ENCODE data around the gene RELN.

DNA sequence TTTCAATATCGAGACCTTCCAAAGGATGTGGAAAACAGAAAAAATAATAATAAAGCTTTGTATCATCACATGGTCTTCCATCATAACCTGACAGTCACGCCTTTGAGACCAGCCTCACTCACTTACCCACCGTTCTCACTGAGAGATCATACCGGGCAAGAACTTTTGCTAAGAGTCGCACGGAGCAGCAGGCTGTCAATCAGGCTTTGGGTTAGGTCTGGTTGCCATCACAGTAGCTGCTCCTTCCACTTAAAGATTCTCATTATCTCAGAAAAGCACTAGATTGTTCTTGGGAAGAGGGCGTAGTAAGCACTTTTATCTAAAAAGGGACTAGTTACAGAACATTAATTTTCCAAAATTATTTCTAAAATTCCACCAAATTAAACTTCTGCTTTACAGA lies 2.0 kb downstream of the RELN start:
- TF ChIP-seq POLR2A (IDR thresholded peaks at IDR 0.05): no peak
- TF ChIP-seq CTCF (IDR thresholded peaks at IDR 0.05): no peak
- TF ChIP-seq POLR2AphosphoS5 (IDR thresholded peaks at IDR 0.05): no peak
